Adipose tissue (tissue), 3 donors: ENCODE data around the gene SIL1. TPM values are rescaled to one million over a fixed set of nuclear protein-coding genes. Genes with fewer than 3 reads are reported as not detected.
A peak's percentile ranks its signal among the peaks of the same experiment; 100 is the strongest.
"Not testable (repeated sequence)": the region's sequence is repeated elsewhere in the genome, so short reads cannot be mapped to it uniquely, and the experiment has no call there.

Experiments
- H3K27ac ChIP-seq: one replicate; pipeline ENCODE4 v1.5.1; 2013; ENCODE audit warnings: low read depth, low read length
- WGBS, 3 donors: extraction: QIAGEN DNeasy Blood & Tissue Kit; methylation state at CpG; one replicate each; pipeline ENCODE4 v1.1.7; 2013; 5-methylcytosine and 5-hydroxymethylcytosine counted together
- polyA plus RNA-seq, 3 donors: library from polyadenylated mRNA; stranded (reverse); fragments of 200-250 nt; gene quantifications; one replicate each; pipeline ENCODE4 v1.2.3, GENCODE V29; 2013
- donor health status: healthy with polysubstance abuse.
- donor health status: Bipolar disorder and iron deficiency.
- donor health status: healthy.

Gene SIL1
- polyA plus RNA-seq: 10 to 100 TPM; 31.5 to 65.9 (median 47.5) TPM

DNA sequence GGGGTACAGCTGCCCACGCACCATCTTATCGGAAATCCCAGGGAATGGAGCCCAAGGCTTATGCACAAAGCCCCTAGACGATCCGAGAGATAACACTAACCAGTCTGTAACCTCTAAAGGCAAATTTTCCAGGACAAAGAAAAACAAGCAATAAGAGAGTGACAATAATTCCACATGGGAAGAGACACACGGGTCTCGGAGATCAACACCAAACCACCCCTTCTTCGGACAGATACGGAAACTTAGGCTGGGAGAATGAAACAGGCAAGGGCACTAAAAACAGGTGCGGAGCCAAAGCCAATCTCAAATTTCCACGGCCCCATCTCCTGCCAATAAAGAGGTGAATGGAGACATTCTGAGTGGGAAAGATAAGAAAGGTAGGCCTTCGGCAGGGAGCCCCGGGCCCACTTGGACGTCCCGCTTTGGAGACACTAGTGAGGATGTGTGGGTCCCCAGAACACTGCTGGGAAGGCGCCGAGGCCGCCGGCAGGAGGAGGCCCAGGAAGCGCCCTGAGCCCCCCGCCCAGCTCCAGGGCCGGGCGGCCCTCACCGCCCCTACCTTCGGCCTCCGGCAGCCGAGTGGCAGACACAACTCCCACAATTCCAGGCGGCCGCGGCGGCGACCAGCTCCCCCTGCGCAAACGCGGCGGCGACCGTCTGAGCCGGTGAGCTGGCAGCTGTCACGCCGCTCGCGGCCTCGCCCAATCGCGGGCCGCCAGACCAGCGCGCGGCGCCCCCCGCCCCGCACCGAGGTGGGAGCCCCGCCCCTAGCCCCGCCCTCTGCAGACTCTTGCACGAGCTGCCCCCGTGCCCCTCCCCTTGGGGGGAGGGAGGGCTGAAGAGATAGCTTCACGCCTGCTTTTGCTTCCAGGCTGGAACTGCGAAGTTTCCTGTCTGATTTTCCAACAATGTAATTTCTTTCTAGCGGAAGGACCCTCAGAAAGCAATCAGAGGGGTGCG, at the start of gene SIL1:
SIL1 (minus strand) TSS at position 659 of the 960 bp plus-strand sequence. CDS start 70,525 bp downstream, outside the sequence.
- peak within 1 kb of the TSS; percentile 68 for H3K27ac ChIP-seq
- 1% methylated on average over 57 to 61 of the region's 61 CpGs for WGBS, 3 donors

DNA sequence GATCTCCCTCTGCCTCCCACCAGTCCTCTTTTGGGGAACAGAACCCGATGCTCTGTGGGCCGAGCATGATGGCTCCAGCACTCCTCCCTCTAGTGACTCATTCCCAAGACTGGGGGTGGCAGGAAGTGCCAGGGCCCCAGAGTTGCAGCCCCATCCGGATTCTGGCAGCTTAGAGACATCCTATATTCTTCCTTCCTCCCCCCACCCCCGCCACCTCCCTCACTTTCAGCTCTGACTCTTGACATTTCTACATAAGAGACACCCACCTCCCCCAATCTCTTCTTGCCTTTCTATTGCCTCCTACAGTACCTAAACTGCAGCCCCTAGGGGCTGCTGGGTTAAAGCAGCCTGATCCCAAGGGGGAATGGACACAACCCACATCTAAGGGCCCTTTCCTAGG, 48.2 kb upstream of the SIL1 start:
- H3K27ac ChIP-seq: no peak overlapping the region
- WGBS, 3 donors: 18 to 67% (median 26%) methylated on average over 4 of the region's 4 CpGs

DNA sequence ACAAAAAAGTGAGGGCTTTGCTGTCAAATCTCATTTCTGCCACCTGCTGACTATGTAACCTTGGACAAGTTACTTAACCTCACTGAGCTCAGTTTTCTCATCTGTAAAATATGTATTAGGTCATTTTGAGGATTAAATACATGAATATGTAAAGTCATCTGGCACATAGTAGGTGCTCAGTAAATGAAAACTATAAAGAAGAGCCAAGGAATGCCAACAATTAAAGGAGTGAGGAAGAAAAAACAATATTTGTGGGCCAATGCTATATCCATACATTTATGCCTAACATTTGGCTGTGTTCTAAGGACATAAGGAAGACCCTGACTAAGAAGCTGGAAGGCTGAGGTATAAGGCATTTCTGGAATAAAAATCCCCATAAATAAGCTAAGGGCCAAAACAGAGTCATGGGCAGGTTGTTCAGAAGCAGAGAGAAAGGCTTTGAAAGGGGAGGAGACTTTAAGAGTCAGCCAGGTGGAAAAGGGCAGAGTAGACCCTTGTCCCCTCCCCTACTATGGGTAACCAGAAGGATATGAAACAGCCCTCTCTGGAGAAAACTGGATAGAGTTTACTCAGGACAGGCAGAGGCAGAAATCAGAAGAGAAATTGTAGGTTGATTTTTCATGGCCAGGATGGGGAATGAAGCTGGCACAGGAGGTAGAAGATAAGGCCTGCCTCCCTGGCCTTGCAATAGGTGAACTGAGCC, 47.6 kb upstream of the SIL1 start:
- H3K27ac ChIP-seq: no peak overlapping the region

DNA sequence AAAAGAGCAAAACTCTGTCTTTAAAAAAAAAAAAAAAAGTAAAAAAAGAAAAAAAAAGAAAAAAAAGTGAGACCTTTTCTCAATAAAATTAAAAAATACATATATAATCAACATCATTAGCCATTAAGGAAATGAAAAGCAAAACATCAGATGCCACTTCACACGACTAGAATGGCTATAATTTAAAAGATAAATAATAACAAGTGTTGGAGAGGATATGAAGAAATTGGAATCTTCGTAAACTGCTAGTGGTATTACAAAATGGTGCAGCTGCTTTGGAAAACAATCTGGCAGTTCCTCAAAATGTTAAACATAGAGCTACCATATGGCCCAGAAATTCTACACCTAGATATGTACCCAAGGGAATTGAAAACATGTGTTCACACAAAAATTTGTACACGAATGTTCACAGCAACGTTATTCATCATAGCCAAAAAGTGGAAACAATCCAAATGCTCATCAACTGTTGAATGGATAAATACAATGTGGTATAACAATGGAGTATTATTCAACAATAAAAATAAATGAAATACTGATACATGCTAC, 45.3 kb upstream of the SIL1 start:
- H3K27ac ChIP-seq: no peak overlapping the region
- 74 to 77% (median 76%) methylated on average over 4 of the region's 4 CpGs for WGBS, 3 donors

- 80 to 91% (median 80%) methylated on average over 4 of the region's 4 CpGs for WGBS, 3 donors
- no peak overlapping the region for H3K27ac ChIP-seq
Measured at GRCh38 chr5:139241139-139241538, 43.0 kb upstream of the SIL1 start.

DNA sequence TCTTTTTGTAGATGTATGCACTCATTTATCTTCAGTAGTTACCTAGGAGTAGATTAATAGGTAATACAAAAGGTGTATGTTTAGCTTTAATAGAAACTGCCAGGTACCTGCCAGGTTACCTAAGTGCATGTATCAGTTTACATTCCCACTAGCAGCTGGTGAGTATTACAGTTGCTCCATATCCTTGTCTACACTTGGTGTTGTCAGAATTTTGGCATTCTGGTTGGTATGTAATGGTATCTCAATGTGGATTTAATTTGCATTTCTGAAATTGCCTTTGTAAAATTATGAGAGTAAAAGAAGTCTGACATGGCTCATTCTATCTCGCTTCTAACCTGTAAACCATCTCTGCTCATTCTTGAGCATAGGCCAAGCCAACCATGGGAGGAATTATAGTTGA, 38.3 kb upstream of the SIL1 start:
- WGBS, 3 donors: 96 to 97% (median 97%) methylated on average over 1 of the region's 1 CpG
- H3K27ac ChIP-seq: no peak overlapping the region

DNA sequence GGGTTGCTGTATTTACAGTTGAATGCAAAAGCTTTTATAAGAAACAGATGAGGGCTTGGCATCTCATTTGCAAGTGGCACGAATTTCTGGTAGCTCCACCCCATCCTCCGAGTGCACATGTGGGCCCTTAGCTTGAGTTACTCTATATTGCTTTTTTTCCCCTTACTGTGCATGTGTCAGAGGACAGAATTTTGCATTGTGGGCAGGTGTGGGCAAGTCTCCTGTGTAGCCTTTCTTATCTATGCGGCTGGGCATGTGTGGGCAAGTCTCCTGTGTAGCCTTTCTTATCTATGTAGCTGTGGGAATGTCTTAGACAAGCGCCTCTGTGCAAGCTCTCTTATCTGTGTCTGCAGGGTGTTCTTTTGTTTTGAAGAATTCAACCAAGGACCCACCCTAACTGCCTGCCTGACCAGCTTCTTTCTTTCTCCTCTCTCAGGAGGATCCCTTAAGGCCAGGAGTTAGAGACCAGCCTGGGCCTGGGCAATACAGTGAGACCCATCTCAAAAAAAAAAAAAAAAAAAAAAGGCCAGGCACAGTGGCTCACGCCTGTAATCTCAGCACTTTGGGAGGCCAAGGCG, 34.1 kb upstream of the SIL1 start:
- WGBS, 3 donors: 69 to 91% (median 88%) methylated on average over 4 to 6 of the region's 6 CpGs
- no peak overlapping the region for H3K27ac ChIP-seq

DNA sequence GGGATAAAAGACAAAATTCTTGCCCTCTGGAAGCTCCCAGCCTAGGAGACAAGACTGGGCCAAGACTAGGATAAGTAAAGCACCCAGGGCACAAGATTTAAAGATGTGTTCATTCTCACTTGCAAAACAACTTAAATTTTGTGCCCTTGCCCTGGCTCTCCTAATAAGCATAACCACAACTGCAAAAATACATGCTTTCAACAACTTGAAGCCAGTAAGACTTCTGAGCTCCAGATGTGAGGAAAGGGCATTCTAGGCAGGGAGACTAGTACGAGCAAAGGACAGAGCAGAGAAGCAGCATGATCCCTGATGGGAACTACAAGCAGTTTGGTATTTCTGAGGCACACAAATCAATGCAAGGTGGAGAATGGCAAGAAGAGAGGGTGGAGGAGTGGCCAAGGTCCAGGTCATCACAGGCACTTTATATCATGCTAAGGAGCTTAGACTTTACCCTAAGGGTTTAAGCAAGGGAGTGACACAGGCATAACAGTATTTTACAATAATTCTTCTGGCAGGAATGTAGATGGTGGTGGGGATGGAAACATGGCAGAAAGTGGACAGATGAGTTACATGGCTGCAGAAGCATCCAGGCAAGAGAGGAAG, 30.1 kb upstream of the SIL1 start:
- no peak overlapping the region for H3K27ac ChIP-seq
- 79 to 97% (median 91%) methylated on average over 1 of the region's 1 CpG for WGBS, 3 donors

GRCh38 chr5:139226131-139226530, 28.0 kb upstream of the SIL1 start:
- WGBS, 3 donors: 85 to 96% (median 95%) methylated on average over 2 of the region's 2 CpGs
- no peak overlapping the region for H3K27ac ChIP-seq

DNA sequence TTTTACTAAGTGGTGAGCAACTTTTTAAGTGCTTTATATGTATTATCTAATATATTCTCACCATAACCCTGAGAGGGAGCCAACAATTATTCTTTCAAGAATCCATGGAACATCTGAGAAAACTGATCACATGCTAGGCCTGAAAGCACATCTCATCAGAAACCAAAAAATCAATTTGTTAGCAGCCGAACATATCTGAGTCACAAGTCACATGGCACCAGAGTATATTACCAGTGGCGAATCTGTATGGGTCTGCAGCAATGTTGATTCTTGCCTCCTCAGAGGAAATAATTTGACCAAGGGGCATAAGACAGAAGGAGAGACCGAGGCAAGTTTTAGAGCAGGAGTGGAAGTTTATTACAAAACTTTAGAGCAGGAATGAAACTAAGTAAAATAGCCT, 25.3 kb upstream of the SIL1 start:
- 86 to 95% (median 94%) methylated on average over 3 of the region's 3 CpGs for WGBS, 3 donors

DNA sequence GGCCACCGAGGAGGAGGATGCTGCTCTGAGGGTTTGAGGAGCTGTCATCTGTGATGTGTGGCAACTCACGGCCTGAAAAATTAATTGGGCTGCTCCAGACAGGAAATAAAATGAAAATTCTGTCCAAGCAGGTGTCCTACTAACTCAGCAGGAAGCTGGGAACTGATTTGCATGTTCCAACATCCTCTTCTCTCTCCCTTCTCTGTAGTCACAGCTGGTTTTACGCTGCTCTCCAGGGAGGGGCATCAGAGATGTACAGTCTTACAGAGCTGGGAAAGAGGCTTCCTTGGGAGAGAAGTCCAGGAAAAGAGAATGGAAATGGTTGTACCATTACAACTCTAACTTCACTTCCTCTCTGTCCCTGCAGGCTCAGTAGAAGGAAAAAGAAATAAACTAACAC, 24.2 kb upstream of the SIL1 start:
- WGBS, 3 donors: 38 to 47% (median 46%) methylated on average over 3 of the region's 3 CpGs
- H3K27ac ChIP-seq: no peak overlapping the region

More for the DNA sequence above, 25.3 kb upstream of the SIL1 start:
- H3K27ac ChIP-seq: no peak overlapping the region

DNA sequence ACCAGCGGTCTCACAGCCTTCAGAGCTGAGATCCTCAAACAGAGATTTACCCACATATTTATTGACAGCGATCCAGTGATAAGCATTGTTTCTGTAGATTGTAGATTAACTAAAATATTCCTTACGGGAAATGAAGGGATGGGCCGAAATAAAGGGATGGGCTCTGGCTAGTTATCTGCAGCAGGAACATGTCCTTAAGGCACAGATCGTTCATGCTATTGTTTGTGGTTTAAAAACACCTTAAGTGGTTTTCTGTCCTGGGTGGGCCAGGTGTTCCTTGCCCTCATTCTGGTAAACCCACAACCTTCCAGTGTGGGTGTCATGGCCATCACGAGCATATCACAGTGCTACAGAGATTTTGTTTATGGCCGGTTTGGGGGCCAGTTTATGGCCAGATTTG, 19.9 kb upstream of the SIL1 start:
- not testable (repeated sequence) for H3K27ac ChIP-seq
- 88 to 95% (median 89%) methylated on average over 7 of the region's 7 CpGs for WGBS, 3 donors

DNA sequence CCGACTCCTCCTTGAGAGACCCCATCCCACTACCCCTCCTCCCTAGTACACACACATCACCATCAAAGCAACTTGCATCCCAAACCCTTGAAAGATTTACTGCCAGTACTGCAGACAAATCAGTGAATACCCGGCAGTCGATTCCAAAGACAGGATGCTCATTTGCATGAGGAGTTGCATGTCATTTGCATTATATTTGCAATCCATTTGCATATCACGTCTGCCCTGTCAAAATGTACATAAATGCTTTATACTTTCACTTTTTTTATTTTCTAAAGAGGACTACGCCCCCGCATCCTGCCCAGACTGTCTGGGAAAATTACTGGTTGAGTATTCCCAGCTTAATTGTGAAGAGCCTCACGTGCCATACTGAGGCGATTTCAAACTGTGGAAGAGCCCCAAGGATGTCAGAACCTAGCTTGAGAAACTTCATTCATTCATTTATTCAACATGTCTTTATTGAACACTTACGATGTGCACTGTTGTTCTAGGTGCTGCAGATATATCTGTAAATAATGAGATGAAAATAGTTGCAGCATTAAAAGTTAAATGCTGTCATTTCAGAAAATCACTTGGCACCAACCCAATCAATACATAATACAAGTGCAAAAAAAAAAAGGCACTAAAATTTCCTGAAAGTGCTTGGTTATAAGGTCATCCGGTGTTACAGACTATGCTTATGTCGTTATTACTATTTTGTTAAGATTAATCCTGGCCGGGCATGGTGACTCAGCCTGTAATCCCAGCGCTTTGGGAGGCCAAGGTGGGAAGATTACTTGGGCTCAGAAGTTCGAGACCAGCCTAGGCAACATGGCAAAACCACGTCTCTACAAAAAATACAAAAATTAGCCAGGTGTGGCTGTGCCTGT, 17.2 kb upstream of the SIL1 start:
- no peak overlapping the region for H3K27ac ChIP-seq
- WGBS, 3 donors: 56 to 70% (median 60%) methylated on average over 15 of the region's 15 CpGs

- WGBS, 3 donors: 95 to 100% (median 96%) methylated on average over 2 of the region's 2 CpGs
- H3K27ac ChIP-seq: no peak overlapping the region
Measured at GRCh38 chr5:139214646-139215045, 16.5 kb upstream of the SIL1 start.

DNA sequence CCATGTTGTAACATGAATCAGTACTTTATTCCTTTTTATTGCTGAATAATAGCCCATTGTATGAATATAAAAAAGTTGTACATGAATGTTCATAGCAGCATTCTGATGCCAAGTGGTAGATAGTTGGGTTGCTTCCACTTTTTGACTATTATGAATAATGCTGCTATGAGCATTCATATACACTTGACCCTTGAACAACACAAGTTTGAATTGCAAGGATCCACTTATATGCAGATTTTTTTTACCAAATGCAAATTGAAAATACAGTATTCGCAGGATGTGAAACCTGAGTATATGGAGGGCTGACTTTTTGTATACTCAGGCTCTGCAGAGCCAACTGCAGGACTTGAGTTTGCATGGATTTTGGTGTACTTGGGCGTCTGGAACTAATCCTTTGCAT, 14.7 kb upstream of the SIL1 start:
- no peak overlapping the region for H3K27ac ChIP-seq
- WGBS, 3 donors: 85 to 94% (median 87%) methylated on average over 2 of the region's 2 CpGs

GRCh38 chr5:139212486-139212885, 14.3 kb upstream of the SIL1 start:
- 67 to 85% (median 72%) methylated on average over 3 of the region's 3 CpGs for WGBS, 3 donors
- no peak overlapping the region for H3K27ac ChIP-seq

DNA sequence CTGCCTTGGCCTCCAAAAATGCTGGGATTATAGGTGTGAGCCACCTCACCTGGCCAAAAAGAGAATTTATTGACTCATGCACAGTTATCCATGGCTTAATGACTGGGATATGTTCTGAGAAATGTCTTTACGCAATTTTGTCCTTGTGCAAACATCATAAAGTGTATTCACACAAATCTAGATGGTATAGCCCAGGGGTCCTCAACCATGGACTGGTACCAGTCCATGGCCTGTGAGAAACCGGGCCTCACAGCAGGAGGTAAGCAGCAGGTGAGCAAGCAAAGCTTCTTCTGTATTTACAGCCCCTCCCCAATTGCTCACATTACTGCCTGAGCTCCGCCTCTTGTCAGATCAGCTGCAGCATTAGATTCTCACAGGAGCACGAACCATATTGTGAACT, 12.4 kb upstream of the SIL1 start:
- 53 to 89% (median 87%) methylated on average over 4 of the region's 4 CpGs for WGBS, 3 donors

More for the DNA sequence above, 12.4 kb upstream of the SIL1 start:
- no peak overlapping the region for H3K27ac ChIP-seq
